ENCODE measurements around the gene HS6ST1.
"Not testable (repeated sequence)": the region's sequence is repeated elsewhere in the genome, so short reads cannot be mapped to it uniquely, and the experiment has no call there.

Gene HS6ST1

DNA sequence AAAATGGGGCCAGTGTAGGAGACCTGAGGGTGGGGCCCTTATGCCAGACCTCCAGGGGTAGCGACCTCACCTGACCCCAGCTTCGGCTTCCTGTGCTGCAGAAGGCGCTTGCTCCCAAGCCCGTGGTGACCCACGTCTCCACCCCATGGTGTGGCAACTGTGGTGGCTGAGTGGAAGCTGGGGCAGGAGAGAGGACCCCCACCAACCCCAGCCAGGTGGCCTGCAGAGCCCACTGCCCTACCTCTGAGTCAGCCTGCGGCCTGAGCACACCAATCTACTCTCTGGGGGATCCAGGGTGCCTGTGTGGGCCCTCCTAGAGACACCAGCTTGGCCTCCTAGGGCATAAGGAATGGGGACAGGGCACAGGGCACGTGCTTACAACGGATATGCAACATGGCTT, 52.2 kb downstream of the HS6ST1 start:
- H3K4me3 ChIP-seq (ENCODE audit: low read depth, low read length), result not testable (repeated sequence)

DNA sequence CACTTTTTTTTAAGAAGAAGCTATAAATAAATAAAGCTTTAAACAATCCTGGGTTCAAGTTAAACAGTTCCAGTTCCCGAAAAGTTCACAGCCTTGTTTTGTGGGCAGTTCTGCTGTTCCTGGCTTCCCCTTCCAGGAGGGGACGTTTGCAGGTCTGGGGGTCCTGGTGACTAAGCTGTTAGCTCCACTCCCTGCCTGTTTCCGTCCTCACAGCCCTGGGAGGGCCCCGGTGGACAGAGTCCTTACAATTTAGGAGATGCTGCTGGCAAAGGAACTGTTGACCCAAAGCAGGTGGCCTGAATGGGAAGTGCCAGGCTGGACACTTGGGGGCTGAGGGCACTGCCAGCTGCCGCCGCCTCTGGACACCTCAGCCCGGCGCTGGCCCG, 53.1 kb downstream of the HS6ST1 start:
- H3K4me3 ChIP-seq (ENCODE audit: low read depth, low read length), result not testable (repeated sequence)

DNA sequence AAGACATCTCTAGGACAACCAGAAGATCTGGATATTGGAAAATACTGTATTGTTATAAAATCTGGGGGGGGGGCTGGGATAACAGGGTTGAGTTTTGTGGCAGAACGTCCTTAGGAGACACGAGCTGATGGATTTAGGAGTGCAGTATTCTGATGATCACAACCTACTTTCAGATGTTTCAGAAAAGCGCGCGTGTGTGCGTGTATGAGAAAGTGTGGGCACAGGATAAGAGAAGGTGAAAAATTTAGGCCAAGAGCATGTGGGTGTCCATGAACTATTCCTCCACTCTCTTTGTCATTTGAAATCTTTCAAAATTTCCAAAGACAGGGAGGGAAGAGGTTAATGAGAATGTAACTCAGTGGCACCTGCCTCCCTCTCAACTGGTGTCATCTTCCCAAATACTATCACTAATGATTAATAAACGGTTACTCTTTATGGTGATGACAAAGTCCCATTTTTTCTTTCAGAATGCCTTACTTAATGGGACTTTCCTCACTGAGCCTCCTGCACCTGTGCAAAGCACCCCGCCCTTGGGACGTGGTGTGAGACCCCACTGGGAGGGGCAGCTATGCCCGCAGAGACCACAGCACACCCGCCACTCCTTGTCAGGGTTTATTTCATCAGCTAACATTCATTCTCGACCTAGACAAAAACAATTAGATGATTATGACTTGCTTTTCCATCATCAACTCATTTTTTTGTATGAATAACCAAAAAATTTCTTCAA, 53.6 kb downstream of the HS6ST1 start:
- no peak overlapping the region for H3K4me3 ChIP-seq (ENCODE audit: low read depth, low read length)
- TF ChIP-seq, protein P1, sequence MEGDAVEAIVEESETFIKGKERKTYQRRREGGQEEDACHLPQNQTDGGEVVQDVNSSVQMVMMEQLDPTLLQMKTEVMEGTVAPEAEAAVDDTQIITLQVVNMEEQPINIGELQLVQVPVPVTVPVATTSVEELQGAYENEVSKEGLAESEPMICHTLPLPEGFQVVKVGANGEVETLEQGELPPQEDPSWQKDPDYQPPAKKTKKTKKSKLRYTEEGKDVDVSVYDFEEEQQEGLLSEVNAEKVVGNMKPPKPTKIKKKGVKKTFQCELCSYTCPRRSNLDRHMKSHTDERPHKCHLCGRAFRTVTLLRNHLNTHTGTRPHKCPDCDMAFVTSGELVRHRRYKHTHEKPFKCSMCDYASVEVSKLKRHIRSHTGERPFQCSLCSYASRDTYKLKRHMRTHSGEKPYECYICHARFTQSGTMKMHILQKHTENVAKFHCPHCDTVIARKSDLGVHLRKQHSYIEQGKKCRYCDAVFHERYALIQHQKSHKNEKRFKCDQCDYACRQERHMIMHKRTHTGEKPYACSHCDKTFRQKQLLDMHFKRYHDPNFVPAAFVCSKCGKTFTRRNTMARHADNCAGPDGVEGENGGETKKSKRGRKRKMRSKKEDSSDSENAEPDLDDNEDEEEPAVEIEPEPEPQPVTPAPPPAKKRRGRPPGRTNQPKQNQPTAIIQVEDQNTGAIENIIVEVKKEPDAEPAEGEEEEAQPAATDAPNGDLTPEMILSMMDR (IDR thresholded peaks at IDR 0.05; ENCODE audit: low read depth, low read length), result no peak

DNA sequence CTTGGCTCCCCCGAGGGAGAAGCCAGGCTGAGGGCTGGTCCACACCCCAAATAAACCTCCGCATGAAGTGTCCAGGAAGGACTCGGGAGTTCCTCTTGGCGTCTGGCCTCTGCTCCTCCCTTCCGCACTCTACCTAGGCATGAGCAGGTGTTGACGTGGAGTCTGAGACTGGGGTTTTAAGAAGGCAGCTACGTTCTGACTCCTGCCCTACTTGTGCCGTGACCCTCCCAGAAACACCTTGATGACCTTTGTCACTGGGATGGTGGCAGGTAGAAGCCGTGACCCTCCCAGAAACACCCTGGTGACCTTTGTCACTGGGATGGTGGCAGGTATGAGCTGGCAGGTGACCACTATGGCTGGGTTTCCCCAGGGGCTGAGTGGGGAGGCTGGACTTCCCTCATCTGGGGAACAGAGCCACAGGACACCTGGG, 54.8 kb downstream of the HS6ST1 start:
- no peak overlapping the region for H3K4me3 ChIP-seq (ENCODE audit: low read depth, low read length)
- TF ChIP-seq, protein P1 (IDR thresholded peaks at IDR 0.05; ENCODE audit: low read depth, low read length), result no peak

DNA sequence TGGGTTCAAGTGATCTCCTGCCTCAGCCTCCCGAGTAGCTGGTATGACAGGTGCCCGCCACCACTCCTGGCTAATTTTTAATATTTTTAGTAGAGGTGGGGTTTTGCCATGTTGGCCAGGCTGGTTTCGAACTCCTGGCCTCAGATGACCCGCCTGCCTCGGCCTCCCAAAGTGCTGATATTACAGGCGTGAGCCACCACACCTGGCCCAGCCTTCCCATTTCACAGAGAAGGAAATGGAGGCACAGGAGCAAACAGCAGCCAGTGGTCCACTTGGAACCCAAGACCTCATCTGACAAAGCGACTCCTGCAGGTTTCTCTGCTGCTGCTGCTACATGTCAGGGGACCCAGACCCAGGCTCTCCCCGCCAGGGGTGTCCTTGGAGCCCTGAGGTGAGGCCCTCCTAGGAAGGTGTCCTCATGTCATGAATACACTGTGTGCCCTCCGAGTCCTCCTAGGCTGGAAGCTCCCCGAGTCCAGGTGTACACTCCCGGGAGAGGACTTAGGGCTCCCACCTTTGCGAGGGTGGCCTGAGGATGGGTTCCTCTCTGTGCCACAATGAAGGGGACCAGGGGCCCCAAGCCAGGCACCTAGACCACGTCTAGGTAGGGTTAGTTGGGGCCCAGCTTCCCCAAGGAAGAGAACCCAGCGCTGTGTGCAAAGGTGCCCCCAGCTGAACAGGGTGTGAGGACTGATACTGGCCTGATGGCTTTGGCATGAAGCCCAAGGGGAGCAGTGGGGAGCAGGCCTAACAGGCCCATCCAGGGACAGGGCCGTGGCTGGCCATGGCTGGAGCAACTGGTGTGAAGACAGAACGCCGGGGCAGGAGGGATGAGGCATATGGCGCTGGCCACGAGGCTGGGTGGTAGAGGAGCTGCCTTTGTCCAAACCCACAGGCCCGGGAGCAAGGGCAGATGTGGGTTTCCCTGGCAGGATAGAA, 56.1 kb downstream of the HS6ST1 start:
- no peak overlapping the region for H3K4me3 ChIP-seq (ENCODE audit: low read depth, low read length)
- TF ChIP-seq, protein P1 (IDR thresholded peaks at IDR 0.05; ENCODE audit: low read depth, low read length), result no peak

DNA sequence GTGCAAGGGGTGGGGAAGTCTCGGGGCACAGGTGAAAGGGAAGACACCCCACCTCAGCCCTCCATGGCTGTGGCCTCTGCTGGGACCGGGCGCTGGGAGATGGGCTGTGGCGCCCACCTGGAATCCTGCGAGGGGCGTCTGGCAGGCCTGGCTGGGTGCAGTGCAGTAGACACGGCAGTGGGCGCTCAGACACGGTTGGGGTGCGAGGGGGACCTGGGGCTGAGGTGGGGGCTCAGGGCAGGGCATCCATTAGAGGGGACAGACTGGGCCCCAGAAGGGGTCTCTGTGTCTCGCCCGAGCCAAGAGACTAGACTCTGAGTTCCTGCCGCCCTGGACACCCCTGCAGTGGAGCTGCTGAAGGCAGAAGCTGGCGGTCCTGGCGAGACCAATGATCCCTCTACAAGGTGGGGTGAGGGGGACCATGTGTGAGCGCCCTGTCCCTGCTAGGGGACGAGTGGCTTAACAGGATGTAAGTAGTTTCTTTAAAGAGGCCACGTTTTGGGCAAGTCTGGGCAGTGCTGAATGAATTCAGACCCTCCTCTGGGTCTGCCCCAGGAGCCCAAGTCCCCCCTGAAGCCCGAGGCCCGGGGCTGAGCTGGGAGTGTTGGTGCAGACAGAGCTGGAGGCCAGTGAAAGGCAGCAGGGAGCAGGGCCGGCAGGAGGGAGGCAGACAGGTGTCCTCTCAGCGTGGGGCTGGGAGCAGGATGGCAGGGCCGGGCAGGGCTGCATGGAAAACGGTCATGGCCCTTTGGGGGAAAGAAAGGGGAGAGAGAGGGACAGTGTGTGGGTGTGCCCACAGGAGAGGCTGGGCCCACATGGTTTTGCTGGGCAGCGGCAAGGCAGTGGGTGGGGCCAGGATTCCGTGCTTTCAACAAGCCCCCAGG, 57.2 kb downstream of the HS6ST1 start:
- TF ChIP-seq, protein P1 (IDR thresholded peaks at IDR 0.05; ENCODE audit: low read depth, low read length), result no peak
- no peak overlapping the region for H3K4me3 ChIP-seq (ENCODE audit: low read depth, low read length)

DNA sequence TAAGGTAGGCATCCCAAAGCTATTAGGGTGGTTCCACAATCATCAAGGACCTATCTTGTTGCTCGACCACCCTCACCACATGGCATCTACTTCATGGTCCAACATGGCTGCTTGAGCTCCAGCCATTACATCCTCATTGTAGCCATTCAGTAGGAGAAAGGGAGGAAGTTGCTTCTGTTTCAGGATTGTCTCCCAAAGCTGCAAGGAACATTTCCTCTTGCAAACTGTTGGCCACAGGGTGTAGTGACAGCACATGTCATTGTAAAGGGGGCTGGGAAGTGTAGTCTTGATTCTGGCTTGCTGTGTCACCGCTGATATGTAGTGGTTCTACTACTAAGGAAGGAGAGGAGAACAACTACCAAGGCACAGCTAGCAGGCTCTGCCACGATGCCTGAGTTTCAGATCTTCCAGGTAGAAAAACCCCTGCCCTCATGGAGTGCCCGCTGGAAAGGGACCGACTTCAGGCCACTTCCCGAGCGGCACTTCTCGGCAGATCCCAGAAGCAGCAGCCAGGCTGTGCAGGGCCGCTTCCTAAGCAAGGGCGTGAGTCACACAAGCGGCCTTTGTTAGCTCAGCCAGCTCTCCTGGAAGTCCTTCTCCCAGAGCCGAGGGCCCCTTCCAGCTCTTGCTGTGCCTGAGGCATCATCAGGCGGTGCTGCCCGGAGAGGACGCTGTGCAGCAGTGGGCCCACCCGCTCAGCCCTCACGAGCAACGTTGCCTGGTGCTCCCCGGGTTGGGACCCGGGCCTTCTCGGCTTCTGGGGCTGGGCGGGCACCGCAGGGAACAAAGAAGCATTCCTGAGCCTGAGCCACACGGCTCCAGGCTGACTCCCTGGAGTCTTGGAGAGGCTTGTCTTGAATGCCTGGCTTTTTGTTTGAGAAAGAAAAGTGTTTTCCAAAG, 58.2 kb downstream of the HS6ST1 start:
- H3K4me3 ChIP-seq (ENCODE audit: low read depth, low read length), result no peak overlapping the region
- TF ChIP-seq, protein P1 (IDR thresholded peaks at IDR 0.05; ENCODE audit: low read depth, low read length), result no peak

Data from WI38 (cell line).